ENCODE measurements around the gene SH3PXD2B. TPM values are rescaled to one million over a fixed set of nuclear protein-coding genes. Genes with fewer than 3 reads are reported as not detected.
"Not testable (repeated sequence)": the region's sequence is repeated elsewhere in the genome, so short reads cannot be mapped to it uniquely, and the experiment has no call there.

Gene SH3PXD2B
- total RNA-seq, 1 donor from 2014 or later = 62.4 TPM

DNA sequence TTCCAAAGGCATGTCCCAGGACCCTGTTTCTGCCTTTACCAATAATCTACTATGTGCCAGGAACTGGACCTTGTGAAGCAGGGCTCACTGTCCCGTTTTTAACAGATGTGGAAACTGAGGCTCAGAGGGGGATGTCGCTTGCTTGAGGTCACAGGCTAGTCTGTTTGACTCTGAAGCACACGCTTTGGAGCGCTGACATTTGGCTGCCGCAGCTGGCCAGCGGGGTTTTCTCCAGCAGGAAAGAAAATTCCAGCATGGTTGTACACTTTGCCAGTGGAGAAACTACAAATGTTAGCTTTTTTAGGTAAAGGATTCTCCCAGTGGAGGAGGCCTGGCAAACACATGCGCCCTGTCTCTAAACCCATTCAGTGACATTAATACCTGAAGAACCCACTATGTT lies 50.5 kb downstream of the SH3PXD2B start:
- TF ChIP-seq CTCF (IDR thresholded peaks at IDR 0.05; ENCODE audit: insufficient read depth, low read length, poor library complexity, severe bottlenecking) = no peak
- Histone ChIP-seq H3K4me3 (ENCODE audit: low read depth, low read length) (no peak overlapping the region), H3K36me3 (ENCODE audit: control insufficient read depth, insufficient read depth, low read length) (no peaks in the 10 kb centered on the region), H3K27me3 (ENCODE audit: control insufficient read depth, insufficient read depth, low read length) (no peaks in the 10 kb centered on the region)
- no peak for DNase-seq (ENCODE audit: low read depth)

DNA sequence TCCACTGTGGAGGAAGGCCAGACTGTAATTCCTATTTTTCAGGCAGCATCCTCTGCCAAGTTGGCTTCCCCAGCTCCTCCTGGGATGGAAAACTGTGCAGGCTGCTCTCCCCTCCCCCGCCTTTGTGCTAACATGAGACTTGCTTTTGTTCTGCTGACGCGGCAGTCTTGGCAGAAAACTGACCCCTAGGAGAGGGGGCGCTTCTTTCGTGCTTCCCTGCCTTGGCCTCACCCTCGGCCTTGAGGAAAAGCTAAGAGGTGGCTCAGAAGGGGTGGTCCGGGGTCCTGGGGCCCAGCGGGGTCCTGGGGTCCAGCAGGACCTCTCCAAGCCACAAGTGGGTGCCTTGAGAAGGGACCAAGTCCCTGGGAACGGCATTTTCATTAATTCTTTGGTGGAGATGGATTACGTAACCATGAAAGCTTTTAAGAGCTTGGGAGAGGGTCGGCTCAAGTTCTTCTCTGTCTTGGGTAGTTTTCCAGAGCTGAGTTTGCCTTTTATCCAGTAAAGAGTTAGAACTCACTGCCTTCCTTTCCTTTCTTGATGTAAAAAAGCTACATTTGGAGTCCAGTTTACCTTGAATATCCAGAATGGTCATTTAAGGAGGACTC lies 51.0 kb downstream of the SH3PXD2B start:
- no peak for DNase-seq (ENCODE audit: low read depth)
- TF ChIP-seq CTCF (IDR thresholded peaks at IDR 0.05; ENCODE audit: insufficient read depth, low read length, poor library complexity, severe bottlenecking) = no peak
- Histone ChIP-seq H3K36me3 (ENCODE audit: control insufficient read depth, insufficient read depth, low read length) (no peaks in the 10 kb centered on the region), H3K4me3 (ENCODE audit: low read depth, low read length) (no peak overlapping the region), H3K27me3 (ENCODE audit: control insufficient read depth, insufficient read depth, low read length) (no peaks in the 10 kb centered on the region)

GRCh38 chr5:172402531-172403188 lies 51.7 kb downstream of the SH3PXD2B start:
- Histone ChIP-seq H3K27me3 (ENCODE audit: control insufficient read depth, insufficient read depth, low read length) (no peaks in the 10 kb centered on the region), H3K36me3 (ENCODE audit: control insufficient read depth, insufficient read depth, low read length) (no peaks in the 10 kb centered on the region), H3K4me3 (ENCODE audit: low read depth, low read length) (no peak overlapping the region)
- no peak for DNase-seq (ENCODE audit: low read depth)
- no peak for TF ChIP-seq CTCF (IDR thresholded peaks at IDR 0.05; ENCODE audit: insufficient read depth, low read length, poor library complexity, severe bottlenecking)

- H3K36me3 ChIP-seq (ENCODE audit: control insufficient read depth, insufficient read depth, low read length); H3K27me3 ChIP-seq (ENCODE audit: control insufficient read depth, insufficient read depth, low read length); H3K4me3 ChIP-seq (ENCODE audit: low read depth, low read length); DNase-seq (ENCODE audit: low read depth): not testable (repeated sequence)
Observed at GRCh38 chr5:172402031-172402430, 52.3 kb downstream of the SH3PXD2B start.

- H3K4me3 ChIP-seq (ENCODE audit: low read depth, low read length) = no peak overlapping the region
- no peak for DNase-seq (ENCODE audit: low read depth)
- no peak for TF ChIP-seq CTCF (IDR thresholded peaks at IDR 0.05; ENCODE audit: insufficient read depth, low read length, poor library complexity, severe bottlenecking)
Observed at GRCh38 chr5:172399826-172400225, 54.5 kb downstream of the SH3PXD2B start.

DNA sequence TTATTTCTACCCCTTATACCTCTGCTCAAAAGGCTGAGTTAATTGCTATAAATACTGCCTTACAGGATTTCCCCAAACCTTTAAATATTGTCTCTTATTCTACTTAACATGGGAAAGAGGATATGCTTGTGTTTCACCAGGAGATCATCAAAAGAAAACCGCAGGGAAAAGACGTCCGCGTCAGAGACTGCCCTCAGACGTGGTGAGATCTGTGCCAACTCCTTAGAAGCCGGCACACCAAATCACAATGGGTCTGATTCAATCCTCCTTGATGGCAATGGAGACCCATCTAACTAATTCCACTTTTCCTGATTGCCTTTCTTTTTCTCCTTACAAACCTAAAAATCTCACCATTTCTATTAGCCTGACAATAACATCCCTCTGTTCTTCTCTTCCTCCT lies 55.0 kb downstream of the SH3PXD2B start:
- Histone ChIP-seq H3K27me3 (ENCODE audit: control insufficient read depth, insufficient read depth, low read length) (no peaks in the 10 kb centered on the region), H3K4me3 (ENCODE audit: low read depth, low read length) (no peak overlapping the region), H3K36me3 (ENCODE audit: control insufficient read depth, insufficient read depth, low read length) (peaks cover 2% of the 10 kb centered on the region)
- DNase-seq (ENCODE audit: low read depth) = no peak
- no peak for TF ChIP-seq CTCF (IDR thresholded peaks at IDR 0.05; ENCODE audit: insufficient read depth, low read length, poor library complexity, severe bottlenecking)

More at GRCh38 chr5:172399826-172400225, 54.5 kb downstream of the SH3PXD2B start:
- no peaks in the 10 kb centered on the region for H3K27me3 ChIP-seq (ENCODE audit: control insufficient read depth, insufficient read depth, low read length)
- peaks cover under 1% of the 10 kb centered on the region for H3K36me3 ChIP-seq (ENCODE audit: control insufficient read depth, insufficient read depth, low read length)

DNA sequence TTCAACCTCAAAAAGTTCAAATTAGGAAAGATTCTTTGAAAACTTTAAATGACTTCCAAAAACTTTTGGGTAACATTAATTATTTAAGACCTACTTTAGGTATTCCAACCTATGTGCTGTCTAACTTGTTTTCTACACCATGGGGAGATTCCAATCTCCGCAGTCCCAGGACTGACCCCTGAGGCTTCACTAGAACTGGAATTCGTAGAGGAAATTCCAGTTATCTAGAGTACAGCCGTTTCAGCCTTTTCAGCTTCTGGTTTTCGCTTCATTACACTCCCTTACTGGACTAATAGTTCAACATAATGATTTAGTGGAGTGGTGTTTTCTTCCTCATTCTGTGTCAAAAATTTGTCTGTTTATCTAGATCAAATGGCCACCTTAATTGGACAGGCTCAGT lies 55.7 kb downstream of the SH3PXD2B start:
- H3K27me3 ChIP-seq (ENCODE audit: control insufficient read depth, insufficient read depth, low read length); H3K4me3 ChIP-seq (ENCODE audit: low read depth, low read length); H3K36me3 ChIP-seq (ENCODE audit: control insufficient read depth, insufficient read depth, low read length); DNase-seq (ENCODE audit: low read depth): not testable (repeated sequence)

DNA sequence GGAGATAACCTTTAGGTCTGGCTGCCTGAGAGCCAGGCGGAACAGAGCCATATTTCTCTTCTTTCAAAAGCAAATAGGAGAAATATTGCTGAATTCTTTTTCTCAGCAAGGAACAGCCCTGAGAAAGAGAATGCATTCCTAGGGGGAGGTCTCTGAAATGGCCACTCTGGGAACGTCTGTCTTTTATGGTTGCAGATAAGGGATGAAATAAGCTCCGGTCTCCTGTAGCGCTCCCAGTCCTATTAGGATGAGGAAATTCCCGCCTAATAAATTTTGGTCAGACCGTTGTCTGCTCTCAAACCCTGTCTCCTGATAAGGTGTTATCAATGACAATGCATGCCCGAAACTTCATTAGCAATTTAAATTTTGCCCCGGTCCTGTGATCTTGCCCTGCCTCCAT lies 57.3 kb downstream of the SH3PXD2B start:
- not testable (repeated sequence) for H3K27me3 ChIP-seq (ENCODE audit: control insufficient read depth, insufficient read depth, low read length); H3K4me3 ChIP-seq (ENCODE audit: low read depth, low read length); H3K36me3 ChIP-seq (ENCODE audit: control insufficient read depth, insufficient read depth, low read length); DNase-seq (ENCODE audit: low read depth)

All from kidney epithelial cell (primary cell).